Activated T-cell treated with anti-CD3 and anti-CD28 coated beads, Interleukin-2, amount 50 U/mL, for 72 hours (primary cell): ENCODE data around the gene TNIP3. TPM values are rescaled to one million over a fixed set of nuclear protein-coding genes. Genes with fewer than 3 reads are reported as not detected.
"Not testable (repeated sequence)": the region's sequence is repeated elsewhere in the genome, so short reads cannot be mapped to it uniquely, and the experiment has no call there.

Experiments
- ATAC-seq, 2 donors: fragments of 150-1000 bp; cut with Tn5 transposase; replicated peaks in 1 of 2; 2 replicates each; pipeline ENCODE4 v1.10.0; 2021; ENCODE audit warnings: moderate library complexity in 2 of 2, mild to moderate bottlenecking in 1 of 2
- DNase-seq, 2 donors: peaks; one replicate each; pipeline ENCODE4 v3.0.0; 2021 to 2022; ENCODE audit warnings: mixed read lengths in 1 of 2
- H3K27ac Mint-ChIP-seq: one replicate; pipeline ENCODE4 v1.8.0; 2022; ENCODE audit warnings: mild to moderate bottlenecking, moderate library complexity, mixed read lengths
- H3K27me3 Mint-ChIP-seq: one replicate; pipeline ENCODE4 v1.8.0; 2022; ENCODE audit warnings: low read depth, mixed read lengths
- H3K36me3 Mint-ChIP-seq, 2 donors: one replicate each; pipeline ENCODE4 v1.8.0; 2022; ENCODE audit warnings: mixed read lengths in 2 of 2, mild to moderate bottlenecking in 1 of 2; ENCODE audit not compliant: insufficient read depth in 2 of 2
- H3K4me1 Mint-ChIP-seq: one replicate; pipeline ENCODE4 v1.8.0; 2022; ENCODE audit warnings: low read depth, mixed read lengths
- H3K4me3 Mint-ChIP-seq, 2 donors: one replicate each; pipeline ENCODE4 v1.8.0; 2022; ENCODE audit warnings: mild to moderate bottlenecking in 2 of 2, mixed read lengths in 2 of 2, moderate library complexity in 2 of 2
- H3K9me3 Mint-ChIP-seq, 2 donors: one replicate each; pipeline ENCODE4 v1.8.0; 2022; ENCODE audit warnings: mixed read lengths in 2 of 2
- total RNA-seq, 2 donors: library from RNA; stranded (reverse); gene quantifications; one replicate each; pipeline ENCODE4 v1.2.3, GENCODE V29; 2022

The TNIP3 gene
- total RNA-seq: 1 to 10 TPM; 2.3 to 6.1 TPM

- H3K4me1 Mint-ChIP-seq: peaks cover 38% of the 10 kb centered on the region
- no peaks in the 10 kb centered on the region for H3K27me3 Mint-ChIP-seq
- H3K9me3 Mint-ChIP-seq: no peaks in the 10 kb centered on the region
- ATAC-seq (no peak), DNase-seq (no peak)
- no peak within 1 kb of the TSS for H3K27ac Mint-ChIP-seq
- H3K36me3 Mint-ChIP-seq: no peaks in the 10 kb centered on the region
- H3K4me3 Mint-ChIP-seq: peak within 1 kb of the TSS in 1 of 2 donors; percentile 16
Observed at GRCh38 chr4:121164291-121164690, at the start of gene TNIP3. TSS of gene TNIP3 (minus strand) at chr4:121164321. CDS start at chr4:121164125, 196 bp downstream.

GRCh38 chr4:121212806-121213205 lies 48.7 kb upstream of the TNIP3 start:
- Mint-ChIP-seq H3K4me1 (peaks cover 15% of the 10 kb centered on the region), H3K4me3 (no peak overlapping the region), H3K36me3 (peaks cover 0 to 6% of the 10 kb centered on the region in 2 donors), H3K9me3 (peaks cover 0 to 4% of the 10 kb centered on the region in 2 donors), H3K27me3 (no peaks in the 10 kb centered on the region), H3K27ac (no peak overlapping the region)
- ATAC-seq (no peak), DNase-seq (no peak)

GRCh38 chr4:121209171-121209570 lies 45.0 kb upstream of the TNIP3 start:
- peaks cover 6 to 8% of the 10 kb centered on the region in 2 donors for H3K36me3 Mint-ChIP-seq
- peaks cover 19% of the 10 kb centered on the region for H3K4me1 Mint-ChIP-seq
- peaks cover 2 to 4% of the 10 kb centered on the region in 2 donors for H3K9me3 Mint-ChIP-seq
- no peak for DNase-seq
- no peak overlapping the region for H3K4me3 Mint-ChIP-seq
- H3K27ac Mint-ChIP-seq: no peak overlapping the region
- ATAC-seq: no peak
- no peaks in the 10 kb centered on the region for H3K27me3 Mint-ChIP-seq

- H3K36me3 Mint-ChIP-seq: peaks cover 6 to 8% of the 10 kb centered on the region in 2 donors
- no peak overlapping the region for H3K4me3 Mint-ChIP-seq
- H3K27ac Mint-ChIP-seq: no peak overlapping the region
- ATAC-seq (no peak), DNase-seq (no peak)
- peaks cover 2 to 4% of the 10 kb centered on the region in 2 donors for H3K9me3 Mint-ChIP-seq
- peaks cover 13% of the 10 kb centered on the region for H3K4me1 Mint-ChIP-seq
- H3K27me3 Mint-ChIP-seq: no peaks in the 10 kb centered on the region
Observed at GRCh38 chr4:121208244-121209007, 44.3 kb upstream of the TNIP3 start.

GRCh38 chr4:121205777-121206176 lies 41.7 kb upstream of the TNIP3 start:
- not testable (repeated sequence) for H3K9me3 Mint-ChIP-seq, DNase-seq, H3K27me3 Mint-ChIP-seq, H3K4me3 Mint-ChIP-seq, ATAC-seq
- H3K27ac Mint-ChIP-seq: peak overlapping the region; percentile 4
- peaks cover 17% of the 10 kb centered on the region for H3K4me1 Mint-ChIP-seq
- peaks cover 4 to 10% of the 10 kb centered on the region in 2 donors for H3K36me3 Mint-ChIP-seq

GRCh38 chr4:121200795-121201472 lies 36.8 kb upstream of the TNIP3 start:
- peaks cover 0 to 9% of the 10 kb centered on the region in 2 donors for H3K36me3 Mint-ChIP-seq
- ATAC-seq (no peak), DNase-seq (no peak)
- H3K4me3 Mint-ChIP-seq: peak overlapping the region; percentile 1 to 72
- peaks cover 32% of the 10 kb centered on the region for H3K4me1 Mint-ChIP-seq
- H3K9me3 Mint-ChIP-seq: peaks cover 0 to 5% of the 10 kb centered on the region in 2 donors
- peak overlapping the region; percentile 91 for H3K27ac Mint-ChIP-seq
- no peaks in the 10 kb centered on the region for H3K27me3 Mint-ChIP-seq

- peak; percentile 38 to 46 for DNase-seq
- H3K27me3 Mint-ChIP-seq: no peaks in the 10 kb centered on the region
Observed at GRCh38 chr4:121199742-121200561, 35.8 kb upstream of the TNIP3 start.

GRCh38 chr4:121198251-121198650 lies 34.1 kb upstream of the TNIP3 start:
- Mint-ChIP-seq H3K9me3 (peaks cover 0 to 2% of the 10 kb centered on the region in 2 donors), H3K4me1 (peaks cover 33% of the 10 kb centered on the region), H3K36me3 (peaks cover 0 to 3% of the 10 kb centered on the region in 2 donors), H3K27ac (peak overlapping the region; percentile 89), H3K27me3 (no peaks in the 10 kb centered on the region), H3K4me3 (peak overlapping the region in 1 of 2 donors; percentile 46)
- no peak for ATAC-seq
- no peak for DNase-seq

More at GRCh38 chr4:121199742-121200561, 35.8 kb upstream of the TNIP3 start:
- Mint-ChIP-seq H3K9me3 (peaks cover 0 to 2% of the 10 kb centered on the region in 2 donors), H3K27ac (peak overlapping the region; percentile 91), H3K4me3 (peak overlapping the region; percentile 31 to 72), H3K4me1 (peaks cover 26% of the 10 kb centered on the region), H3K36me3 (peaks cover 0 to 4% of the 10 kb centered on the region in 2 donors)
- ATAC-seq: peak; percentile 89 to 94

- H3K4me1 Mint-ChIP-seq: peaks cover 49% of the 10 kb centered on the region
- no peaks in the 10 kb centered on the region for H3K9me3 Mint-ChIP-seq
- no peaks in the 10 kb centered on the region for H3K36me3 Mint-ChIP-seq
- no peak for DNase-seq
- no peak for ATAC-seq
- no peak overlapping the region for H3K4me3 Mint-ChIP-seq
- peak overlapping the region; percentile 60 for H3K27ac Mint-ChIP-seq
- H3K27me3 Mint-ChIP-seq: peaks cover 5% of the 10 kb centered on the region
Observed at GRCh38 chr4:121195649-121196048, 31.5 kb upstream of the TNIP3 start.

GRCh38 chr4:121192480-121192879 lies 28.4 kb upstream of the TNIP3 start:
- DNase-seq (no peak), ATAC-seq (peak; percentile 17 to 43)
- Mint-ChIP-seq H3K4me1 (peaks cover 52% of the 10 kb centered on the region), H3K4me3 (peak overlapping the region; percentile 57 to 75), H3K27me3 (peaks cover 5% of the 10 kb centered on the region), H3K27ac (peak overlapping the region; percentile 66), H3K36me3 (no peaks in the 10 kb centered on the region), H3K9me3 (no peaks in the 10 kb centered on the region)

- H3K27ac Mint-ChIP-seq: peak overlapping the region; percentile 73
- no peaks in the 10 kb centered on the region for H3K9me3 Mint-ChIP-seq
- DNase-seq: no peak
- peaks cover 5% of the 10 kb centered on the region for H3K27me3 Mint-ChIP-seq
- H3K4me3 Mint-ChIP-seq: peak overlapping the region; percentile 57 to 75
- no peaks in the 10 kb centered on the region for H3K36me3 Mint-ChIP-seq
- peaks cover 52% of the 10 kb centered on the region for H3K4me1 Mint-ChIP-seq
- no peak for ATAC-seq
Observed at GRCh38 chr4:121192013-121192412, 27.9 kb upstream of the TNIP3 start.

- Mint-ChIP-seq H3K9me3 (no peaks in the 10 kb centered on the region), H3K4me1 (peaks cover 52% of the 10 kb centered on the region), H3K36me3 (no peaks in the 10 kb centered on the region), H3K27me3 (peaks cover 5% of the 10 kb centered on the region), H3K4me3 (peak overlapping the region in 1 of 2 donors; percentile 31), H3K27ac (peak overlapping the region; percentile 97)
- no peak for ATAC-seq
- no peak for DNase-seq
Observed at GRCh38 chr4:121191361-121191760, 27.2 kb upstream of the TNIP3 start.
